AG04449 (cell line): Measurements from ENCODE around the gene PTPN2.

Experiments
- CTCF ChIA-PET: fragments of 350-600 bp; formaldehyde crosslinking; extraction: SDS; loops from one replicate; lab custom pipeline; 2021; ENCODE audit warnings: antibody characterized with exemption; lab: Yijun Ruan, JAX
- POLR2A ChIA-PET: fragments of 400-600, 350-600 bp; formaldehyde crosslinking; extraction: SDS; loops from one replicate; lab custom pipeline; 2020; ENCODE audit warnings: antibody characterized with exemption, inconsistent platforms; lab: Yijun Ruan, JAX
- DNase-seq: peaks from one replicate; pipeline ENCODE4 v3.0.0-alpha.2; 2010; ENCODE audit warnings: low read depth, low spot score
- H3K4me3 ChIP-seq: 2 replicates; pipeline ENCODE4 v1.5.1; 2011; ENCODE audit warnings: low read depth, mild to moderate bottlenecking, control low read depth, low read length
- TF ChIP-seq, protein P1 (sequence below): IDR thresholded peaks from one replicate; pipeline ENCODE4 v1.5.1; 2011; ENCODE audit warnings: mild to moderate bottlenecking, moderate library complexity, low read length, control low read depth, inconsistent platforms; ENCODE audit not compliant: insufficient read depth; ENCODE audit errors: missing control alignments

PTPN2 gene

GRCh38 chr18:12858991-12859390 is 25.0 kb downstream of the PTPN2 start:
- DNase-seq, result no peak
- TF ChIP-seq, protein P1, sequence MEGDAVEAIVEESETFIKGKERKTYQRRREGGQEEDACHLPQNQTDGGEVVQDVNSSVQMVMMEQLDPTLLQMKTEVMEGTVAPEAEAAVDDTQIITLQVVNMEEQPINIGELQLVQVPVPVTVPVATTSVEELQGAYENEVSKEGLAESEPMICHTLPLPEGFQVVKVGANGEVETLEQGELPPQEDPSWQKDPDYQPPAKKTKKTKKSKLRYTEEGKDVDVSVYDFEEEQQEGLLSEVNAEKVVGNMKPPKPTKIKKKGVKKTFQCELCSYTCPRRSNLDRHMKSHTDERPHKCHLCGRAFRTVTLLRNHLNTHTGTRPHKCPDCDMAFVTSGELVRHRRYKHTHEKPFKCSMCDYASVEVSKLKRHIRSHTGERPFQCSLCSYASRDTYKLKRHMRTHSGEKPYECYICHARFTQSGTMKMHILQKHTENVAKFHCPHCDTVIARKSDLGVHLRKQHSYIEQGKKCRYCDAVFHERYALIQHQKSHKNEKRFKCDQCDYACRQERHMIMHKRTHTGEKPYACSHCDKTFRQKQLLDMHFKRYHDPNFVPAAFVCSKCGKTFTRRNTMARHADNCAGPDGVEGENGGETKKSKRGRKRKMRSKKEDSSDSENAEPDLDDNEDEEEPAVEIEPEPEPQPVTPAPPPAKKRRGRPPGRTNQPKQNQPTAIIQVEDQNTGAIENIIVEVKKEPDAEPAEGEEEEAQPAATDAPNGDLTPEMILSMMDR, result no peak
- no peak overlapping the region for H3K4me3 ChIP-seq
- ChIA-PET POLR2A (no interaction called here), CTCF (no interaction called here)

DNA sequence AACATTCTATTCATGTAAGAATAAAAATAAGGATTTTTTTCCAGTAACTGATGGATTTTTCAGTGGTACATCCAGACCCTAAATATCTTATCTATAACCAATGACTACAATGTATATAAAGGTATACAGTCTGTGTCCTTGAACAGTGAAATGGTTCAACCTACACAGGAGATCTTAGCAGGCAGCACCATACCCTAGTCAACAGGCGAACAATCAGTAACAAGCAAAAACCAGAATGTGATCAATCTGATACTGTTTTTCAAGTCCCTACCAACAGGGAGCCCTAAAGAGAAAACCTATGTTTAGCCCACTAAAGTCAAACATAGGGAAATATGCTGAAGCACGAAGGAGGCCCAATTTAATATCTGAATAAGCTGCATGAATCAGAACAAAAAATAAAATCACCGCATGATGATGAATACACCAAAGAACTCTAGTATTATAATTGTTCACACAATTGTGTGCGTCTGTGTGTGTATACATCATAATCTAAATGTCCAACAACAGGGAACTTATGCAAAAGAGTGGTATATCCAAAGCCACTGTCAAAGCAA is 26.0 kb downstream of the PTPN2 start:
- DNase-seq, result no peak

DNA sequence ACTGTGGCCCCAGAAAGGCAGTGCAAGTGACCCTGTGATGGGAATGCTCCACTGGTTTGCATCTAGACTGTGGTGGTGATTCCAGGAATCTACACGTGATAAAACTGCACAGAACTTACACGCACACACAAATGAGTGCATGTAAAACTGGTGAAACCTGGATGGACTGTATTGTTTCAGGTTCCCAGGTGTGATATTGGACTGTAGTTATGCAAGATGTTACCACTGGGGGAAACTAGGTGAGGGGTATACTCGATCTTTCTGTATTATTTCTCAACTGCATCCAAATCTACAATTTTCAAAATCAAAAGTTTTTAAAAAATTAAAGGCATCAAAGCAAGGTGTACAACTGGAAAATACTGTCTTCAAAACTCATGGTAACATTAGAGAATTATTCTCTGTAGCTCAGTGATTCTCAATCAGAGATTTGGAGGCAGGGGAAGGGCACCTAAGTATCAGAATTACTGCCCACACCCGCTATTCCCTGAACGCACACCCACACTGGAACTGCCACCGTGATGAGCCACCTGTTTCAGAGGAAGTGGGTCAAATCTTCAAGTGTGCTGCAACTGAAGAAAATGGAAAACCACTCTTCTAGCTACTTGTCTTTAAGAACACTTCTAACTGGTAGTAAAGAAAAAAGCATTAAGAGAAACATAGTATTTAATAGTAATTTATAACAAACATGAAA is 26.7 kb downstream of the PTPN2 start:
- ChIA-PET POLR2A (no interaction called here), CTCF (interaction anchor here (1.1 kb wide), 1 partner anchor 36 kb away, joined by 3 read pairs; no protein-coding TSS in a partner anchor)
- no peak overlapping the region for H3K4me3 ChIP-seq
- DNase-seq, result no peak
- TF ChIP-seq, protein P1, result no peak

More for the DNA sequence above, 26.0 kb downstream of the PTPN2 start:
- H3K4me3 ChIP-seq, result no peak overlapping the region
- POLR2A ChIA-PET, result no interaction called here
- TF ChIP-seq, protein P1, result no peak
- CTCF ChIA-PET, result no interaction called here

- no peak overlapping the region for H3K4me3 ChIP-seq
- TF ChIP-seq, protein P1, result no peak
- CTCF ChIA-PET, result no interaction called here
- POLR2A ChIA-PET, result no interaction called here
- DNase-seq, result no peak
These were observed 28.1 kb downstream of the PTPN2 start for GRCh38 chr18:12855916-12856315.

DNA sequence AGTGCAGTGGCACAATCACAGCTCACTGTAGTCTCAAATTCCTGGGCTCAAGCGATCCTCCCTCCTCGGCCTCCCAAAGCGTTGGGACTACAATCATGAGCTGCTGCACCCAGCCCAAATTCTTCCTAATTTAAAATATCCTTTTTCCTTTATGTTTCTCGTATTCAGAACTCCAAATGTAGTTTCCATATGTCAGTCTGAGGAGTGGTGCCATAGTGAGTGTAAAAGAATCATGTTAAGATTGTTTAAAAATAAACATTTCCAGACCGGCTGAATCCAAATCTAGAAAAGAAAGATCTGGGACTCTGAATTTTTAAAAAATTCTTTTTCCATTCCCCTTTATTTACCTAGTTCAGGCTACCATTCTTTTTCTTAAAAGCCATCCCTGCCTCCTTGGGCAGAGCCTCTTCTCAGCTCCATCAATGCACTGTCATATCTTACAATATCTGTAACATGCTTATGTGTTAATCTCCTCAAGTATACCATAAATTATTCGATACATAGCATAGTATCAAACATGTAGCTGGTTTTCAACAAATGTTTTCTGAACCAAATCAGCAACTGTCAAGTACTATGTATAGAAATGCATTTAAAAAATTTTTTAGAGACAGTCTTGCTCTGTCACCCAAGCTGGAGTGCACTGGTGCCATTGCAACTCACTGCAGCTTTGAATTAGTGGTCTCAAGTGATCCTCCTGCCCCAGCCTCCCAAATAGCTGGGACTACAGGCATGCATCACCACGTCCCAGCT is 31.3 kb downstream of the PTPN2 start:
- no peak for DNase-seq
- TF ChIP-seq, protein P1, result no peak
- no peak overlapping the region for H3K4me3 ChIP-seq
- POLR2A ChIA-PET, result interaction anchor here (0.7 kb wide), 1 partner anchor 146 kb away, joined by 3 read pairs; no protein-coding TSS in a partner anchor
- CTCF ChIA-PET, result no interaction called here

GRCh38 chr18:12851716-12852115 is 32.3 kb downstream of the PTPN2 start:
- DNase-seq, result no peak
- POLR2A ChIA-PET, result no interaction called here
- TF ChIP-seq, protein P1, result no peak
- CTCF ChIA-PET, result no interaction called here
- H3K4me3 ChIP-seq, result no peak overlapping the region
